ENCODE results near the gene RARRES1.

RARRES1 gene

DNA sequence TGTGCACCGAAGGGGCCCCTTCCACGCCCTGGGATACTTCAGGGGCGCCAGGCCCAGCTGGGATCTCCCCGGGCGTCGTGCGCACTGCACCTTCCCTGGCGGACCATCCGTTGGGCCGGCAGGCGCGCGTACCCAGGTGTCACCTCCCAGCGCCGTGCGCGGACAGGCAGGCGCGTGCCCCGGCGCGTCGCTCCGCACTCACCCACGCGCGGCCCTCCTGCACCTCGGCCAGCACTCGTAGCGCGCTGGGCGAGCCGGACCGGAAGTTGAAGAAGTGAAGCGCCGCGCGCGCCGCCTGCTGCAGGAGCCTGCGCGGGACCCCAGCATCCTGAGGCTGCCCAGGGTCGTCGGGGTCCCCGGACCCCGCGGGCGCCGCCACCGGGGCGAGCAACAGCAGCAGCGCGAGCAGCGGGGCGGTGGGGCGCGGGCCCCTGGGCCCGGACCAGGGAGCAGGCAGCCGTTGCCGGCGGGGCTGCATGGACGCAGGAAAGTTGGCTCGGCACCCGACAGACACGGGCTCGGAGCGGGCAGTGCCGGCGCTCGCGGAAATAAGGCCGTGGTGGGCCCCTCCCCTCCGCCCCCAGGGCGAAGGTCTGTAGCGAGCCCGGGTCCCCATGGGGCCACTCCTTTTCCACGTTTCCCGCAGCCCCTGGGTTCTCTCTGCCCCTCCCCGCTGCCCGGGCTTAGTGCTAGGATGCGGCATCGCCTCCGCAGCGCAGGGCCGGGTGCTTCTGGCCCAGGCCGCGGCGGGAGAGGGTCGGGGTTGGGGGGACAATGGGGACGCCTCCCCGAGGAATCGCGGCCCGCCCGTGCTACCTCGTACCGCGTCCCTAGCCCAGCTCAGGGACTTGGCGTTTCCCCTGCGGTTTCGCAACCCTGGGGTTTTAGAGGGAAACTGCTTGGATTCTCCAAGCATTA, at the start of gene RARRES1:
RARRES1 (minus strand) TSS at position 520 of the 918 bp plus-strand sequence; CDS start at position 478, 42 bp downstream.
- peak in 1 of 2 donors; percentile 3 for DNase-seq (ENCODE audit: low read depth in 2 of 2)

GRCh38 chr3:158781849-158782248, 49.6 kb upstream of the RARRES1 start:
- no peak for DNase-seq (ENCODE audit: low read depth in 2 of 2)

DNA sequence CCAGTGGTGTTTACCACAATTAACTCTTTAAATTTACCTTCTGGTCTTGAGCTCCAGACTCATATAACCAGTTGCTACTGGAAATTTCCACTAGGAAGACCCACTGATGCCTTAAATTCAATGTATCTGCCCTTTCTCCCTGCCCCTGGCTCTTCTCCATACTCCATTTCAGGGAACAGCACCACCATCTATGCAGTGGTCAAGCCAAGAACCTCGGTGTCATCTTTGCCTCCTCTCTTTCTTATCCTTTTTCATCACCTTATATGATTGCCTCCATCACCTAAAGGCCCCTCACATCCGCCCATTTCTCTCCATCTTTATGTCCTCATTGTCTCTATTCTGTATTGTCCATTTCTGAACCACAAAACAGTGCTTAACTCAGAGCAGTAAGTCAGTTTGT, 48.9 kb upstream of the RARRES1 start:
- no peak for DNase-seq (ENCODE audit: low read depth in 2 of 2)

DNA sequence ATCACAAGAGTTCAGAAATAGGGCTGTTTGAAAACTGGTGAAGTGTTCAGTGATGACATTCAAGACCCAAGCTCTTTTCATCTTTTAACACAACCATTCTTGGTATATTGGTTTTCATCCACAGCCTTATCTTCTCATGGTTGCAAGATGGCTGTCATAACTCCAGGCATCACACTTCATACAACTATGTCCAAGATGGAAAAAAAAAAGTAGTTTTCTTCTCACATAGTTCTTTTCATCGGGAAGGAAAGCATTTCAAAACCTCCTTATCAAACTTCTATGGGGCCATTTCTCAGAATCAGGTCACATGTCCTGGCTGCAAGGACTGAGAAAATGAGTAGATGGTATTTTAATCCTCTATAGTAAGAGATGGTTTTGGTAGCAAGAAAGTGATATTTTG, 48.5 kb upstream of the RARRES1 start:
- DNase-seq (ENCODE audit: low read depth in 2 of 2): no peak

GRCh38 chr3:158777161-158777873, 45.1 kb upstream of the RARRES1 start:
- no peak for DNase-seq (ENCODE audit: low read depth in 2 of 2)

DNA sequence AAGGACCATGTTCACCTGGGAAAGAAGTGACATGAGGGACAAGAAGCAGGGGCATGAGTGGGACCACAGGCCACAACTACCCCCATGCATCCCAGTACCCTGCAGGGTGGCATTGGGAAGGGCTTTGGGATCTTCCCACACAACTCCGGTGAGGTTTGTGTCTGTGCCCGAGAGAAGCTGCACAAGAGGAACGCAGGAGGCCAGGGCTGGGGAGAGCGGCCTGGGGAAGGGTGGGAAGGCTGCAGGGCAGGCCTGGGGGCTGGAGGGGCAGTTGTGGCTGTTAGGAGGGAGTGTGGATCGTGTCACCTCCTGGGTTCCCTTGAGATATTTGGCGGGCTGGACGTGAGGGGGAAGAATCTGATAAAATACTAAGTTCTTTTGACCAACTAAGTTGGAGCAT, 44.3 kb upstream of the RARRES1 start:
- DNase-seq (ENCODE audit: low read depth in 2 of 2): no peak

- DNase-seq (ENCODE audit: low read depth in 2 of 2): no peak
Measured at GRCh38 chr3:158775426-158776410, 43.5 kb upstream of the RARRES1 start.

DNA sequence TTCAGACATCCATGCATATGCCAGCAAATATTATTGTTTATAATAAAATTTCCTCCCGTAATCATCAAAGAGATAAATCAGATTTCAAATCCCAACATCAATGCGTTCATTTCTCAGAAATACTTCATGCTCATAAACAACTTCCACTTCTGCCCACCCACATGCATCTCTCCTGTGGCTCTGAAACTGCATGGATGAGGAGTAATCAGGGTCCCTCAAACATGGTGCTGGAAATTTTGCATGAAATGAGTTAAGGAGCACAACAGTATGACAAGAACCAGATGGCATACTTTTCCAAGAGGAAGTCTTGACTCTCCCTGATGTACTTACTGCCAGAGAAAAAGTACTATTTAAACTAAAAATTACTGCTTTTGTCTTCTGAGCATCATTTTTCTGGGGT, 42.7 kb upstream of the RARRES1 start:
- DNase-seq (ENCODE audit: low read depth in 2 of 2): no peak

DNA sequence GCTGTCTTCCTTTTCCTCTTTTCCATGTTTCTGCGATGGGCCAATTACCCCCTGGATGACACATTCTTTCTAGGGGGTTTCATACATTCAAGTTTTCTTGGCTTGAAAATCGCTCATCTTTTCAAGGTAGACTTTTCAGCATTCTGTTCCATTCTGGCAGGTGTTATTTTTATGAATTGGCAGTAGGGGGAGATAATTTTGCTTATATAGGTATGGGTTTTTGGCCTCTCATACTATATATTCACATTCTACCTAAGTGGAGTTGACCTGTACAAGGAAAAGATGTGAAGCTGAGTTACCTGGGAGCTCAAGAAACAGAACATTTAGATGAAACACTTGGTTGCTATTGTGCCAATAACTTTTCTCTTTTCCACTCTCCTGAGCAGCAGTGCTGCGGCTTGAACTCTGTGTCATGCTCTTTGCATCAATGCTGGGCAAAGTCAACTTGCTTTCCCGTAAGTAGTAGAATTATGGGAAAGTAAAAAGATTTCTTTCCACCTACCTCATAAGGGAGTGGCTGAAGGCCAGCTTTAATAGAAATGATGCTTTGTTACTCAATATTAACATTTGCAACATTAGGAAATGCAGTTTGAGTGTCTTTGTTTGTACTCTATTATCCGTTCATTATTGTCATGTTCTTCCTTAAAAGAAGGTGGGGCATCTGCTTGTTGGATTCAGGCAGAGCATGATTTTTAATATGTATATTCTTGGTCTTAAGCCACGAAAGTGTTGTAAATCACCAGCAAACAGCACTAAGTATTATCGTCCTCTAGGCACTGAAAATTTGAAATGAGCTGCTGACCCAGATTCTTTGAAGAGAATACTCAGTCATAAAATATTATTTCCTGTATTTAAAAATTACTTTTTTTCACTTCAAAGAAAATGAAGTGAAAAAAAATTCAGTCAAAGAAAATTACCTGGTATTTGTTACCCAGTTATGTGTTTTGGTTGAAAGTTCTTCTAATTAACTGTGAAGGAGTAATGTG, 41.9 kb upstream of the RARRES1 start:
- no peak for DNase-seq (ENCODE audit: low read depth in 2 of 2)

DNA sequence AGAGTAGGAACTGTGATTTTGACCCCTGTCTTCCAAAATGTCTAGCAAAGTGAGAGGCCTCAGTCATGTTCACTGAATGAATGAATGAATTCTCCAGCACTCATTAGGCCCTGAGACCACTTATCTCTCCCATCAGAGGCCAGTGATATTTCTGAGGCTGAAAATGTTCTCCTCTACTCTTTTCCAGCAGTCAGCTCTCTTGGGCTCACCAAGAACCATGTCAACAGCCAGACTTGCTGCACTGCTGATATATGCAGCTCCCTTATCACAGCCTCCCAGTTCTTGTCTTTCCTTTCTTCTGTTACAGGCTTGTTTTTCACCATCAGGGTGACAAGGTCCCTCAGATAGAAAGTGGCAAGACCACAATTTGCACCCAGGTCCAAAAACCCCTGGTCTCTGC, 40.9 kb upstream of the RARRES1 start:
- no peak for DNase-seq (ENCODE audit: low read depth in 2 of 2)

GRCh38 chr3:158771982-158772381, 39.7 kb upstream of the RARRES1 start:
- DNase-seq (ENCODE audit: low read depth in 2 of 2): no peak

- DNase-seq (ENCODE audit: low read depth in 2 of 2): no peak
Measured at GRCh38 chr3:158771577-158771976, 39.3 kb upstream of the RARRES1 start.

DNA sequence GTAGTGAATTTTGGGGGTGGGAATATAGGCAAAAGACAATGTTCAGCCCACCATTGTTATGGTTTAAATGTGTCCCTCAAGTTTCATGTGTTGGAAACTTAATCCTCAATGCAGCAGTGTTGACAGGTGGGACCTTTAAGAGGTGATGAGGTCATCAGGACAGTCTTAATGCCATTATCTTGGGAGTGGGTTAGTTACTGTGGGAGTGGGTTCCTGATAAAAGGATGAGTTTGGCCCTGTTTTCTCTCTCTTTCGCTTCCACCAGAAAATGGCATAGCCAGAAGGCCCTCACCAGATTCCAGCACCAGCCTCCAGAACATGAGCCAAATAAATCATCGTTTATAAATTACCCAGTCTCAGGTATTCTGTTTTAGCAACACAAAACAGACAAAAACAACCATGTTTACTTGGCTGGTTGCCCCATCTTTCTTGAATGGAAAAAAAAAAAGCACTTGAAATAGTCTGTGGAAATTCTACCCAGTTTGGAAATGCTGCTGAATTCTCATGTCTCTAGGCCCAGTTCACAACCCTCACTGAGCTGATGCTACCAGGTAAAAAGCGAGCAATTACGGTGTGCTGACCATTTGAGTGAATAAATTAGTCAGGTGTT, 38.6 kb upstream of the RARRES1 start:
- no peak for DNase-seq (ENCODE audit: low read depth in 2 of 2)

GRCh38 chr3:158769952-158770740, 37.9 kb upstream of the RARRES1 start:
- DNase-seq (ENCODE audit: low read depth in 2 of 2): no peak

- DNase-seq (ENCODE audit: low read depth in 2 of 2): no peak
Measured at GRCh38 chr3:158769549-158769948, 37.3 kb upstream of the RARRES1 start.

- DNase-seq (ENCODE audit: low read depth in 2 of 2): no peak
Measured at GRCh38 chr3:158768881-158769543, 36.8 kb upstream of the RARRES1 start.

- no peak for DNase-seq (ENCODE audit: low read depth in 2 of 2)
Measured at GRCh38 chr3:158768361-158768787, 36.1 kb upstream of the RARRES1 start.

GRCh38 chr3:158766364-158766763, 34.1 kb upstream of the RARRES1 start:
- no peak for DNase-seq (ENCODE audit: low read depth in 2 of 2)
